HG03432 (cell line): Measurements from ENCODE around the gene TMEM252.

Experiments used
- ATAC-seq: cut with Tn5 transposase; IDR thresholded peaks from one replicate; pipeline ENCODE4 v1.9.1; 2021; ENCODE audit warnings: mild to moderate bottlenecking, moderate library complexity; ENCODE audit not compliant: unreplicated experiment

The TMEM252 gene, protein sequence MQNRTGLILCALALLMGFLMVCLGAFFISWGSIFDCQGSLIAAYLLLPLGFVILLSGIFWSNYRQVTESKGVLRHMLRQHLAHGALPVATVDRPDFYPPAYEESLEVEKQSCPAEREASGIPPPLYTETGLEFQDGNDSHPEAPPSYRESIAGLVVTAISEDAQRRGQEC

DNA sequence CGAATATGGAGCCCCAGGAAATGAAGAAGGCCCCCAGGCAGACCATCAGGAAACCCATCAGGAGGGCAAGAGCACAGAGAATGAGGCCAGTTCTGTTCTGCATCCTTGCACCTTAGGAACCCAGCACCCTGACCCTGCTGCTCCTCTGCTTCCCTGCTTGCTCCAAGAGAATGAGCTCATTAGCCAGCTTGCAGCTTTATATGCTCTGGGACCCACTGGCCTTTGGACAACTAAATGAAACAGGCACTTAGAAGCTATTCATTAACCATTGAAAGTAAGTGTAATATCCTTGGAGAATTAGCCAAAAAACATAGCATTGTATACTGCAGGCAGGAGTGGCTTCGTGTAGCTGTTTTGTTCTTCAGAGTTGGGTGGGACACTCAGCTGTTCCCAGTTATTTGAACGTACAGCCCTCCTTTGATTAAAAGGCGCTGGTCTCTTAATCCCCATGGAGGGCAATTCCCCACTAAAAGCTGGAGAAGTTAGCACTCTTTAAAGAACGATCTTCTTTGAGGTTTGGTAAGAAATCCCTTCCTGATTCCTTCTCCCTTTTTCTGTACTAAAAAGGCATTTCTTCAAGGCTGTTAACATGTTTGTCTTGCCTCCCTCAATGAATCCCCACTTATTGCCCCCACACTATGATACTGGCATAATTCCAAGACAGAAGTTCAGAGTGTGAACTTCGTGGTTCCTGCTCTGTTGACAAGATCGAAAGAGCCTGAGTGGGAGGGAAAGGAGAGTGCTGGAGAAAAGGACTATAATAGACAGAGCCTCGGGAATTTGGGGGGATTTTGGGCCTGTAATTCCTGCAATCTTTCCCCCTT, at the start of gene TMEM252:
Gene TMEM252 (minus strand): TSS at position 172 of the 824 bp plus-strand sequence. CDS start 69 bp downstream, at position 103.
- no peak for ATAC-seq

DNA sequence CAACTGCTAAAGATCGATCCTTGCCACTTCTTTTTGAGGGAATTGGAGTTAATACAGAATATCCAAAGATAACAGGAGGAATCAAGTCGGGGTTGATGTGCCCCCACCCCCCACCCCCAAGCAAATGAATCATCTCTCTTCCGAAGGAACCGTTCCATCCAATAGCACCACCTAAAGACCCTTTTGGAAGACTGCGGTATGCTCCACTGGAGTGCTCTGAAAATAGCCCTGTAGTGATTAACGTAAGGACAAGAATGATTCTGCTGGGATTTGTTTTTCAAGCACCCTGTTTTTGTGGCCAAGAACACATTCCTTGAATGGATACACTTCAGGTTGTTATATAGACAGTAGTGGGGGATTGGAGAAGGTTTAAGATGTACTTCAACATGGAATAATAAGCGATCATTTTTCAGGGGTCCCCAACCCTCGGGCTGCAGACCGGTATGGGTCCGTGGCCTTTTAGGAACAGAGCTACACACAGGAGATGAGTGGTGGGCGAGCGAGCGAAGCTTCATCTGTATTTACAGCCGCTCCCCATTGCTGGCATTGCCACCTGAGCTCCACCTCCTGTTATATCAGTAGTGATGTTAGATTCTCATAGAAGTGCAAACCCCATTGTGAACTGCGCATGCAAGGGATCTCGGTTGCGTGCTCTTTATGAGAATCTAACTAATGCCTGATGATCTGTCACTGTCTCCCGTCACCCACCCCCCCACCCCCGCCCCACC, 44.5 kb upstream of the TMEM252 start:
- ATAC-seq = no peak

DNA sequence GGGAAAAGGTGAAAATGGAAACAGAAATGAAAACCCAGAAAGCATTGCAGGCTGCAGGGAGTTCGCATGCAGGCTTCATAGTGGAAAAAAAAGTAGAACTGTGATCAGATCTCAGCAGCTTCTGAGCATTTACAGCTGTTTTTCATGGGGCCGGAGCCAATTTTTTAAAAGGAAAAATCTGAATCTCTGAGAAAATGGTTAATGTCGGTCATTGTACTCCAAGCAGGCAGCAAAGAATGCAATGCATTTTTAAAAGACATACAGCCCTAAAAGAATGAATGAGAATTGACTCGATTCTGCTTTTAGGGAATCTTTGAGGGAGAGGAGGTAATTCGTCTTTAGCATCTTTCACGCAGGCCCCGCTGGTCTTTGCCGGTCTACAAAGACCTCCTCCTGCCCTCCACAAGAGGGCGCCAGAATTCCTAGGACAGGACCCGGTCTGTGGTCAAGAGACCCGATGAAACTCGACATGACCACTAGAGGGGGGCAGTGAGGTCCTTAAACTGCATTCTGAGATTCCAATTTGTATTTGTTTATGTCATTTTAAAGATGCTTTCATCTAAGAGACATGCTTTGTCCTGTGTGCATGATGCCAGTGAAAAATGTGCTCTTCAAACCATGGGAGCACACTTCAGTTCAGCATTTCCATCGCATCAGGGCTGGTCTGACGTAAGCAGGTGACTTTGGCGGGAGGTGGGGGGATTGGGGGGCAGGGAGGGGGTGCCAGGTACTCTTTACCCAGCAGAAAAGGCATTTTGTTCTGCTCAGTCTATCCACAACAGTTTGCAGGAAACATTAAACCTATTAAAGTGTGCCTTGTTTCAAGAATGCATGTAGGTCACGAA, 43.7 kb upstream of the TMEM252 start:
- ATAC-seq = peak; percentile 85

DNA sequence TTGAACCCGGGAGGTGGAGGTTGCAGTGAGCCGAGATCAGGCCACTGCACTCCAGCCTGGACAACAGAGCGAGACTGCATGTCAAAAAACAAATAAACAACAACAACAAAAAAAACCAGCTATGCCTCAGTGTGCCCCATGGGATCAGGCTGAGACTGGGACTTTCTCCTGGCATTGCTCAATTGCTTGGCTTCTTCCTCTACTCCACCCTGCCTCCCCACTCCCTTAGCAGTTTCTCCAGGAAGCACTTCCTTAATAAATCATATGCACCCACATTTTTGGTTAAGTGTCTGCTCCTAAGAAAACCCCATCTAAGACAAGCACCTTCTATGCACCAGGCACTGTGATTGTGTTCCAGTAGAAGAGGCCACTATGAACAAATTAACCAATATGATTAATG, 41.0 kb upstream of the TMEM252 start:
- ATAC-seq = no peak

DNA sequence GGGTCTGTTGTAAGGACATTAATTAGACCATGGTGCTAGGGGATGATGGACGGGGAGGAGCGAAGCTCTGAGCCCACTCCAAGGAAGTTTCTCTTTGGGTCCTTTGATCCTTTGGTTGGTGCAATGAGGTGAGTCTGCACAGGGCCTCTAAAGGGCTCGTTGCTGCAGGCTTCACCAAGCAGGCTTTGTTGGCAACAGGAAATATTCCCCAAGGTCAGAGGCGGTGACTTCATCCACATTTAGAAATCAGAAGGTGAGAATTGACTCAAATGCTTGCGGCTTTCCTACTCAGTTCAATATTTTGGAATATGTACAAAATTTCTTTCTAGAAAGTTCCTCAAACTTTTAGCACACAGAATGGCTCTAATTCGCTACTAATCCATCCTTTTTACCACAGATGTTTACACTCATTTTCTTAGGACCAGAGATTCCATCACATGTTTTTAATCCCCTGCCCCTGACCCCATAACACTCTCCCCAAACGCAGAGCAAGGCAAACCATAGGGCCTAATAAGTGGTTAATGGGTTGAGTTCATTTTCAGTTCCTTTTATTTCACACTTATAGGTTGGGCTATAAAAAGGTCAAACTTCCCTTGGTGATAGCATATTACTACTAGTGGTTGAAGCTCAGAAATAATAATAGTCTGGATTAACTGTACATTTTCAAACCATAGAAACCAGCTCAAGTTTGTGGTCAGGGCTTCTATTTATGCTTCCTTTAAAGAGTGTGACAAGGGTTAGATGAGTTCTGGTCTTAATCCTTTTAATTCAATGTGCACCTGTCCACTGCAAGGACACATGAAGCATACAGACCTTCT, 37.3 kb upstream of the TMEM252 start:
- peak; percentile 91 for ATAC-seq

DNA sequence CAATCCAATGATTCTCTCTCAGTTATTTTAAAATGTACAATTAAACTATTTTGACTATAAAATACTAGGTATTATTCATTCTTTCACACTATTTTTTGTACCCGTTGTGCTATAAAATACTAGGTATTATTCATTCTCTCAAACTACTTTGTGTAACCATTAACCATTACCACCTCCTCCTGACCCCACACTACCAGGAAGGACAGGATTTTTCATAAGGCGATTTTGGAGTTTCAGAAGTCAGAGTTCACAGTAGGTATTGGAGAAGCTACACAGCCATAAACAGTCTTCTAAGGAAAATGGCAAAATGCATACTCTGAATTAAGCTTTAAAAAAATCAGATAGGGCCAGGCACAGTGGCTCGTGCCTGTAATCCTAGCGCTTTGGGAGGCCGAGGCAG, 35.1 kb upstream of the TMEM252 start:
- ATAC-seq = no peak

DNA sequence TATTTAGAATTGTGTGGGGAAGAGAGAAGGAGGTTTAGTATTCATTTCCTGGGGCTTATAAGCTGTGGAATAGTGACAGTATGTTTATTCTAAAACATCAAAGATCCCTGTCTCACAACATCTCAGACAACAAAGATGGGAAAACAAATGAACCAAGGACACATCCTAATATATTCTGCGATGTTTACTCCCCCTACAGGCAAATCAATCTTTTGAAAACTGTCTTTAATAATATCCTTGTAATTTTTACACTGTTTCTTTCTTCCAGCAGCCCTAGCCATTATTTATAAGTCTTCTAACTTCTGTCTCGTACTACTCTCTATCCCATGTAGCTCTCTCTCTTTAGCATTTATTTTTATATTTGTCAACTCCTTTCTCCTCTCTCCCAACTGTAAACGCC, 33.5 kb upstream of the TMEM252 start:
- no peak for ATAC-seq

DNA sequence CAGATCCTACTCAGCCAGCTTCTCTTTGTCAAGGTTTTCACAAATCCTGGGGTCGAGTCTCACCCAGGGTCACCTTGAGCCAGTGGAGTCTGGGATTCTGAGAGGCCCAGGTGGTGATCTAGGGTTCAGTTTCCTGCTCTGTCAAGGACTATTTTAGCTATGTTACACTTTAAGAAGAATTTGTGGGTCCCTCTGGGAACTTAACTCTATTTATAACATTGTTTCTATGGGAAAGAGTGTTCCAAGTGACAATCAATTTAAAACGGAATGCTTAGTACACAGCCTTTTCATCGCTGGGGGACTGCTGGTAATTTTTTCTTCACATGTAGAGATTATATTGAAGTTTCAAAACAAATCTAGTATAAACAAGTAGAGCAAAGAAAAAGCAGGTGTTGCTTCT, 26.9 kb upstream of the TMEM252 start:
- ATAC-seq = no peak

DNA sequence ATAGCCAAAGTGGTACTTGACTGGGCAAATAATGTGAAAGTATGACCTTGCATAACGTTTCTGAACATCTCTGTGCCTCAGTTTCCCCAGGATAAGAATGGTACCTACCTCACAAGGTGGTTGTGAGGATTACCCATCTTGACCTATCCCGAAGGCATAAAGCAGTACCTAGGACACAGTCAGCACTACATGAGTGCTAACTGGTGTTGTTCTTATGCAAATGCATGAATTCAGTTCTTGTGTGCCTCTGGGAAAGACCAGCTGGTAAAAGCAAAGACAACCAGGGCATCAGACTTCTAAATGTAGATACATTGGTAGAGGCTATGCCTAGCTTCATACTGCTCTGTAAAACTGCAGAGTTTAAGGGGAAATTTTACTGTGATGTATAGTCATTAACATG, 21.8 kb upstream of the TMEM252 start:
- no peak for ATAC-seq

DNA sequence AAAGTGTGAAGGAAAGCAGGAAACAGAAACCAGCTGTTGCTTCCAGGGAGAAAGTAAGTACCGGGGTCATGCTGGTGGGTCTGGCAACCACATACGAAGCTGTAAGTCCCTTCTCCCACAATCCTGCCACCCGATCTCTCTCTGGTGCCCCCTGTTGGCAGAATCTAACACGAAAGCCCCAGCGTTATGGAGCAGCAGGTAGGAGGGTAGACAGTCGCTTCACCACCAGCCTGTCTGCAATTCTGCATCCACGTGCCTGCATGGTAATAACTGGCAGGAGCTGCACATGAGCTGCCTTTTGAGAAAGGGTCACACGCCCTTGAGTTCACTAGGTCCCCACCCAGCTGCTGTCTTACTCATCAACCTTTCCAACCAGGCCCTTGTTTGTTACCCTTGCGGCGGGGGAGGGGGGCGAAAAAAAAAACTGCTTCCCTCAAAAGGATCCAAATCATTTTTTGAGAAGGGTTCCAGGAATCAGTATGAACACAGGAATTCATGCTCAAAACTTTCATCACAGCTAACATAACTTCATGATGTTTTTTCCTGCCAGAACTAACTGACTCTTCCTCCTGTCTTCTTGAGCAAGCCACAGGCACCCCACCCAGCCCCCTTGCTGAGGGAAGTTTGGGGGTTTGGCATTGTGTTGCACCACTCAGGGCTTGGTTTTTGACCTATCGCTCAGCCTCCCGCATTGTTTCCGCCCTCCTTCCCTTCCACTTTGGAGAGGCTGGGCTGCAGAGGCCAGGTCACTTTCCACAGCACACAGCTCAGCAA, 19.6 kb upstream of the TMEM252 start:
- peak; percentile 75 for ATAC-seq

DNA sequence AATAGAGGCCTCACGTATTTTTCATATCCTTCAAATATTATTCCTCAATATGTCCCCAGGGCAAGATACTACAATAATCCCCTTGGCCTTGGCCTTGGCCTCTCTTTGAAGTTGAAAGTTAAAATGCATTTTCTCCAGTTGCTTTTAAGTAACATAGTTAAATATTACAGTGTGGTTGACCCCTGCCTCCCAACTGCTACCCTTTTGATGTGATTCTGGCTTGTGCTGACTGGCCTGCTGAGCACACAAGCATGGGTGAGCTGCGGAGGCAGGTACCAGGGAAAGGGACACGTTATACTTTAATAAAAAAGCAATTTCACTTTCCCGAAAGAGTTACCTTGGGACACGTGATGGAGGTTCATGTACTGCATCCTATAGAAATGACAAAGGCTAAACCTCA, 17.9 kb upstream of the TMEM252 start:
- no peak for ATAC-seq

DNA sequence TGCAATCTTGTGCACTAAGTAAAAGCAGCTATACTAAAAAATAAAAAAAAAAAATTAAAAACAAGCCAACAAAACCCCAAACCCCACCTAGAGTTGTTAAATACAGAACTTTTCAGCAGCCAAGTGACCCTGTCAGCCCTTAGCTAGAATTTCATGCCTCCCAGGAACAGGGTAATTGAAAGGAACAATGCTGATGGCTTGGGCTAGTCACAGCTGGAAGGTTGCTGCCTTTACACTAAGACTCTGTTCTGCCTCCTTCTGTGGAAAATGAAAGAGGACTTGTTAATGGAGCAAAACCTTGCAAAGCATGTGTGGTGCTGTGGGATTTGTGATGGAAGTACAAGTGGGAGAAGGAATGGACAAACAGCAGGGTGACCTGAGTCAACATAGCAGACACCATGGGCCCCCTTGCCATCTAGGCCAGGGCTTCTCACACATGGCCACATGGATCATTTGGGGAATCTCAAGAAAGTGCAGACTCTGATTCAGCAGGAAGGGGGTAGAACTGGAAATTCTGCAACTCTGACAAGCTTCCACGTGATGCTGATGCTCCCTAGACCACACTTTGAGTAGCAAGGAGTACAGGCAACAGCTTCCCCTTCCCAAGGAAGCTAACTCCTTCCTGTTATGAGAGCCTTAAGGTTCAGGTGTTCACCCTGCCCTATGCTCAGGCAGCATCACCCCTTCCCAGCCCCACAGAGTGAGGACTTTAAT, 14.9 kb upstream of the TMEM252 start:
- no peak for ATAC-seq

DNA sequence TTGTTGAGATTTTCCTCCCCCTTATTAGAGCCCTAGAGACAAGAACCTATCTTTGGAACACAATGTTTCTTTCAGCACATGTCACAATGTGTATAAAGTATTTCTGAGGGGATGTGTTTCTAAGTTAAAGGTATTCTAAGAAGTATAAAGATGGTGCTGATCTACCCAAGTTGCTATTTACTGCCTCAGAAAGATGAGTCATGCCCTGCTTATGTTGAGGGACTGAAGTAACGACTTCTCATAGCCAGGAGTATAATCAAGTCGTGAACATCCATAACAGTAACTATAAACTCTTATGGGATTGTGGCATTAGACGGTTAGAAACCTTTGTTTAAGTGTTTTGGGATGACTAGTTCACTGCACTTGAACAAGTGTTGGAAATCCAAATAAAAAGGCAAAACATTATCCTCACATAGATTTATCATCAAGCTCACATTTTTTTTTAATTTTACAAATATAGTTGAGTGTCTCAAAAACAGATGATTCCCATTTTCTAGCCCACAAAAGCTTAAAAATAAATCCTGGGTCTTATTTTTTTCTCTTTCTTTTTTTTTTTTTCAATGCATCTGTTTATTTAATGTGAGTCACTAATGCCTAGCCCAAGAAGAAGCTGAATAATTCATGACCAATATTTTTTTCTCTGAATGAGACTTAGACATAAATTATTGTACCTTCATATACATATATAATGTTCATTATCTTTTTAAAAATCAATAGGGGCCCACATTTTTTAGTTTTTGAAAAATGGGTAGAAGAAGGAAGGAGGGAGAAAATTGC, 12.2 kb upstream of the TMEM252 start:
- no peak for ATAC-seq

DNA sequence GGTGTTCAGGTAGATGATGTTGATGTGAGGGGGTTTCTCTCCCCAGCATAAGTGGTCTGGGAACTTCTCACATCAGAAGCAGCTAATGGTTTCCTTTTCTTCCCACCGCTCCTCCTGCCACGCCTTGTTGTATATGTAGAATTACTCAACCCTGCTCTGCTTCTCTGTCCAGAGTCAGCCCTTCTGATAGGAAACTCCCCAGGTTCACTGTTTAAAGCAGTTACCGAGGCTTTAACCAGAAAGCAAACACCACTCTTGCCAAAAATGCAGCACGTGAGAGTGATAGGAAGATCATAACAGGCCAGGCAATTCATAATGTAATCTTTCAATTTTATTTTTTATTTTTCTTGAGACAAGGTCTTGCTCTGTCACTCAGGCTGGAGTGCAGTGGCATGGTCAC, 10.5 kb upstream of the TMEM252 start:
- no peak for ATAC-seq

DNA sequence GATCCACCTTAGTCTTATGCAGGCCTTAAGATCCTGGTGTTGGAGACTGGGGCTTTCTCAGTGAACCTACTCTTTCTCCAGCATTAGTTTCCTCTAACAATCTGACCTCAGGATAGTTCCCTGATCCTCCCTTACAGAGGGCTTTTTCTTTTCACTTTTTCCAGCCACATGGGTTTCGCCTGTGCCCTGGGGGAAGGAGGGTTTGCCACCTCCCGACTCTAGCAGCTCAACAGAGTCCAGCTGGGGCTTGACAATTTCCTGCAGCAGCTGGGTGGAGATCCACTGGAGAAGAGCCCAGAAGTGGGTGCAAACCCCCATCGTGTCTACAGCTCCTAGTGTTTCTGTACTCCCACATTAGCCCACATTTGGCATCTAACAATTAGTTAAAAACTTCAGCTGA, 7.6 kb upstream of the TMEM252 start:
- ATAC-seq = no peak

DNA sequence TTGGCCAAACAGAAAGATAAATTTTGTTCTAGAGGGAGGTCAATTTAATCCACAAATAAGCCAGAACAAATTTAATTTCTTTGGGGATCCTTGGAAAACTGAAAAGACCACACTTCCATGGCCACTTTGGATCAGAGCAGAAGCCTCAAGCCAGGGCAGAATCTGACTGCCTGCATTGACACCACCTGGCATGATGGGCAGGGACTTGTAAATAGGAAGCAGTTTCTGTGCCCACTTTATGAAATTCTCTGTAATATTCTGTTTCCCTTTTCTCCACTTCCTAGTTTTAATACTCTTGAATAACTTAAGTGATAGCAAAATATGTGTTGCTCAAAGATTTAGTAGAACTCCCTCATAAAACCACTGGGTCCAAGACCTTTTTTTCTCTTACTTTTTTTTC, 6.7 kb upstream of the TMEM252 start:
- ATAC-seq = no peak

DNA sequence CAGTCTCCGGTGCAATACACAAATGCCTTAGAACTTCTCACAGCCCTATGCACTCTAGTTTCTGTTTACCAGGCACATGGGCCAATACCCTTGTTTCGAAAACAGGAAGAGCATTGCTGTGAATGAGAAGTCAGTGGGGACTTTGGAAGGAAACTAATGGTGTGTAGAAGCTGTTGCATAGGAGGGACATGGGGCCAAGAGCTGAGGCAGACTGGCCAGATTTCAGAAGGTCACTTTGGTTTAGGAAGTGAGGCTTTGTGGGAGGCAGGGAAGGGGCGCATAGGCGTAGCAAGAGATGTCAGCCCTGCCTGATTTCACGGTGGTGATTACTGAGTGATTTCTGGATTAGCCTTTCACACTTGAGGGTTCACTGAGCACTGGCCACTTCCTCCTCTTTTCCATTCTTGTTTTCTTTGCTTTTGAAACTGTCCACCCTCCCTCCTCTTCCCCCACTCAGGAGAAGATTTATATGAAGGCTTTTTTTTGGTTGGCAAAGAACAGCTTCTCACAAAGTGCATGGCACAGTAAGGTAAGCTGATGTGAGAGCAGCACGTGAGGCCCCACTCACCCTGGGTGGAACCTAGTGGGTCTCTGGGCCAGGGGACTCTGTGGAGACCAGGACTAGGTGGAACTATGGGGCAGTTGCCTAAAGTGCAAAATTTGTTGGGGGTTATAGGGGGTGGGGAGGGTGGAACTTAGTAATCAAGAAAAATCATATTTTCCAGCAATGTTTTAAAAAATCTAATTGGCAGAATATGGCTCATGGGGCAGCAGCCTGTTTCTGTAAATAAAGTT, 6.1 kb upstream of the TMEM252 start:
- peak; percentile 81 for ATAC-seq
